Measurements from ENCODE around the gene PLVAP.

Gene PLVAP

DNA sequence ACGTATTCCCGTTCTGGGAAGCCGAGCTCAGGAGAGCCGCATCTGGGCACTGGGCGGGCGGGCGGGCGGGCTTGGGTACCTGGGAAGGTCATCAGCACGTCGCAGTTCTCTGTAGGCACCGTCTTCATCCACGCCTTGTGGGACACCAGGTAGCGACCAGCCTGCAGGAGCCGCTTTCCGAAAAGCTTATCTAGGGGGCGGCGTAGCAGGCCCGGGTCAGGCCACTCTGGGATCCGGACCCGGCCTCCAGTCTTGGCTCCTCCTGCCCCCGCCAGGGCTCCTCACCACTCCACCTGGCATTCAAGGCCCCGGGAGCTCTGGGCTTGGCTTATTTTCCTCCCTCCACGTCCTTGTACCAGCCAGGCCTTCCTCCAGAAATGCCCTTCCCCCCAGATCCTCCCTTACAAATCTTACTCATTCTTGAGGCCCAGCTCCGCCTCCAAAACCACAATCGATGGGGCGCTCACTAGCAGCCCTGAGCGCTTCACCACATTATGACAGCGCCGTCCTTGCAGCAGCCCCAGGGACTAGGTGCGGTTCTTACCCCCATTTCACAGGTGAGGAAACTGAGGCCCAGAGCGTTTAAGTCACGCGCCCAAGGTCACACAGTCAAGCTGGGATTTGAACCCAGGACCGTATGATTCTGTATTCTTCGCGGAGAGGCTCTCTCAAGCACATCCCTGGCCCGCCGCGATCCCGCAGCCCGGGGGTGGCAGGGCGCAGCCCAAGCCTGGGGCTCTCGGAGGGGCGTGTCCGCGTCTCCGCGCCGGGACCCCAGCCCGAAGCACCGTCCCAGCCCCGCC, 43.3 kb downstream of the PLVAP start:
- DNase-seq (ENCODE audit: low read depth) = no peak

DNA sequence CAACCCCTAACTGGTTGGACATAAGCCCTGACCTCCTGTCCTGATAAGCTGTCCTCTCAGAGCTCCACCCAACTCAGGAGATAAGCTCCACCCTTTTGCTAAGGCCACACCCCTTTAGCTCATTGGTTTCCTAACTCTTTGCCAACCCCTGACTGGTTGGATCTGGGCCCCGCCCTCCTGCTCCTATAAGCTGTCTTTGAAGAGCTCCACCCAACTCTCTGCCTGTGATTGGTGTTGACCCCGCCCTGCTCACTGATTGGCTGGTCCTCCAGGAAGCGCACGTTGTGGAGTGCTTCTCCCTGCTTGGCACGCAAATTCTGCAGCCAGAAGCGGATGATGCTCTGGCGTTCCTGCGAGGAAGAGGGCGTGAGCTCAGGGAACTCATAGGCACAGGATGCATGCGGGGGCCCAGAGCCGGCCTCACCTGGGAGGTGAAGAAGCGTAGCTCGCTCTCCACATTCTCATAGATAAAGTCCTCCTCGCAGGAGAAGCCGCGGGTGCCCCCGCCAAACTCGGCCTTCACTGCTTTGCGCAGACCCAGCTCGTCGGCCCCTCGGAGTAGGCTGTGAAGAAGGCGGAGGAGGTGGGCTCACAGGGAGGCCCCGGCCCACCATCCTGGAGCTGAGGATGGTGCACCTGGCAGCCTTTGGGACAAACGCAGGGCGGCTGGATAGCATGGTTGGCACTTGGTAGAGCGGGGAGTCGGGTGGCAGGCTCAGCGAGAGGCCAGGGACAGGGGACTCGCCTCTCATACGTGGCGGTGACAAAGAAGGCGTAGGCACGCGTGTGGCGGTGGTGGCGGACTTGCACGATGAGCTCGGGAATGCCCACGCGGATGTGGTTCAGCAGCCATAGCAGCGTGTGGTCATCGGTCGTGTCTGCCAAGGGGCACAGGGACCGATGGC, 44.2 kb downstream of the PLVAP start:
- DNase-seq (ENCODE audit: low read depth) = no peak

GRCh38 chr19:17332360-17332676, 44.8 kb downstream of the PLVAP start:
- no peak for DNase-seq (ENCODE audit: low read depth)

GRCh38 chr19:17331045-17331558, 46.0 kb downstream of the PLVAP start:
- no peak for DNase-seq (ENCODE audit: low read depth)

DNA sequence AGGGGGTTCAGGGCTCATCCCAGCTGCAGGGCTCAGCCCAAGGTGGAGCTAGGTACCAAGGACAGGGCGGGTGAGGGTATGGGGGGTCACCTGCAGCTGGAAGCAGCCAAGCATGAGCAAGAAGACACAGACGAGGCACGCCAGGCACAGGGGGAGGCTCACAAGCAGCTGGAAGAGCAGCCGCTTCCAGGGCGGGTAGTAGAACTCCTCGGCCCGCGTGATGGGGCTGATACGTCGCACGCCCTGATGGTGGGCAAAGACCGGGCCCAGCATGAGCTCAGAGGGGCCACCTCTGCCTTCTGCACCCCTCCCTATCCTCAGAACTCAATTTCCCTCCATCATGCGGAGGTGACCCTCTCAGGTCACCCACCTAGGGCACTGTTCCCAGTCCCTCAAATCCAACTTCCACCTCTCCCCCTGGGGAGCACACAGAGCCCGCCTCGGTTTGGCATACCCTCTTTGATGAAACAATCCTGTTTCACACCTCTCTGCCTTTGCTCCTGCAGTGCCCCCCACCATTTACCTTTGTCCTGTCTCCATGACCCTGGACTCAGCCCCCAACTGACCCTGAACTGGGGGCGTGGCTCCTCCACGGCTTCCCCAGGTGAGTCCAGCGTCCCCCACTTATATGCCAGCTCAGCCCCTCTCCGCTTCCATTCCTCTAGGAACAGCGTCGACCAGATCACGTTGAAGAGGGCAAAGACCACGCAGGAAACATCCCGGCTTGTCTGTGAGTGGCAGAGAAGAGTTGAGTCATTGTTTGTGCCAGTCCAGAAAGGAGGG, 46.7 kb downstream of the PLVAP start:
- no peak for DNase-seq (ENCODE audit: low read depth)

DNA sequence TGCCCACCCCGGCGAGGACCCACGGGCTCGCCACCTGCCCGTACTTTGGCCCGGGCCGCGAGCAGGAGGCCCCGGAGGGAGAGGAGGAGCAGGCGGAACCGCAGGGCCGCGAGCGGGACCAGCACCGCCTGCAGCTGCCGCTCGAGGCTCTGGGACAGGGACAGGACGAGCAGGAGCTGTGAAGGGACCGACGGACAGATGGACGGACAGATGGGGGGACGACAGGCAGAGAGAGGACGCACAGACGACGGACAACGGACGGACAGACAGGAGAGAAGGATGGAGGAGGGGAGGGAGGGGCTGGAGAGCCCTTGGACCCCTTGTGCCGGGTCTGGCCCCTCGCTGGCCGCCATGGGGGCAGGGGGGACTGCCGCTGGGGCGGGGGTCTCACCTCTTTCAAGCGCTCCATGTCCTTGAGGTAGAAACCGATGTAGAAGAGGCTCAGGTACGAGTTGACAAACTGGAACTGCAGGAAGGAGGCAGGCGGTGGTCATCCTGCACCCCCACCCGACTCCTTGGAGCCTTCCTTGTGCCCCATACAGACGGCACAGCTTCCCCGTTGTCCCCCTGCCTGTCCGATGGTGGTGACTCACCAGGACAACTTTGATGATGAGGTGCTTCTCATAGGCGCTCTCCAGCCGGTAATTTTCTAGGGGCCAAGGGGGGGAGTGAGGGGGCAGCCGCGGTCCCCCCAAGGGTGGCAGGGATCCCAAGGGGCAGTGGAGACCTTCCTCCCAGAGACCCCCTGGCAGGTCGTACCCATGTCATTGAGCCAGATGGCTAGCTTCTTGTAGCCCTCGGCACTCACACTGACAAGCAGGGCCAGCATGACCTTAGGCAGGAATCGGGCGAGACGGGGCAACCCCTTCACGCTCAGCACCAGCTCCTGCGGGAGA, 47.5 kb downstream of the PLVAP start:
- no peak for DNase-seq (ENCODE audit: low read depth)

GRCh38 chr19:17328517-17329365, 48.4 kb downstream of the PLVAP start:
- DNase-seq (ENCODE audit: low read depth) = no peak

GRCh38 chr19:17327654-17328516, 49.3 kb downstream of the PLVAP start:
- no peak for DNase-seq (ENCODE audit: low read depth)

- DNase-seq (ENCODE audit: low read depth) = no peak
Observed at GRCh38 chr19:17327068-17327653, 50.0 kb downstream of the PLVAP start.

GRCh38 chr19:17326595-17326966, 50.6 kb downstream of the PLVAP start:
- DNase-seq (ENCODE audit: low read depth) = no peak

DNA sequence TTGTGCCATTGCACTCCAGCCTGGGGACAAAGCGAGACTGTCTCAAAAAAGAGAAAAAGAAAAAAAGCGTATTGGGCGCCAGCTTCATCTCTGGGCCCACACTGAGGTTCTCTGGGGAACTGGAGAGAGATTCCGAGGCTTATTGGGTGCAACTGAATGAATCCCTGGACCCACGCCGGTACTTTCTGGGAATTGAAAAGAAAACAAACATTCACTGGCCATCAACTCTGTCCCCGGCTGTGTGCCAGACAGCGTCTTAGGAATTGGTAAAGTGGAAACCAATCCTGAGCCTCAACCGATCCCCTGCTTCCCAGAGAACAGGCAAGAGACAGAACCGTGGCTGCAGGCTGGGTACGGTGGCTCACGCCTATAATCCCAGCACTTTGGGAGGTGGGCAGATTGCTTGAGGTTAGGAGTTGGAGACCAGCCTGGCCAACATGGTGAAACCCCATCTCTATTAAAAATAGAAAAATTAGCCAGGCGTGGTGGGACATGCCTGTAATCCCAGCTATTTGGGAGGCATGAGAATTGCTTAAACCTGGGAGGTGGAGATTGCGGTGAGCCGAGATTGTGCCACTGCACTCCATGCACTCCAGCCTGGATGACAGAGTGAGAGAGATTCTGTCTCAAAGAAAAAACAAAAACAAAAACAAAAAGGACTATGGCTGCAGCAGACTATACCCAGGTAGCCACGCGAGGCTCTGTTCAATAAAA, 51.1 kb downstream of the PLVAP start:
- DNase-seq (ENCODE audit: low read depth) = no peak

DNA sequence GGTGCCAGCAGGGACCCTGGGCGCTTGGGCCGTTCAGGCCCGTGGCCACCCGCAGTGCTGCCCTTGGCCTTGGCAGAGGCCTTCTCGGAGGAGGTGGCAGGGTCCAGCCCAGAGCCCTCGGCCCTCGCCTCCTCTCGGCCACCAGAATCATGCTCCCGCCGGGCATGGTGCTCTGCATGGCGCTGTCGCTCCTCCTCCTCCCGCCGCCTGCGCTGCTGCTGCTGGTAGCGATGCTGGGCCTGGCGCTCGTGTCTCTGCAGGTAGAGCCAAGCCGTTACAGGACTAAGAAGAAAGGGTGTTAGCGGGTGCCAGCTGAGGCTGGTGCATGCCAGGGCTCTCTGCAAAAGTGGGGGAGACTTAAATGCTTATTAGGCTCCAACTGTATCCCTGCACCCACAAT, 52.0 kb downstream of the PLVAP start:
- DNase-seq (ENCODE audit: low read depth) = no peak

DNA sequence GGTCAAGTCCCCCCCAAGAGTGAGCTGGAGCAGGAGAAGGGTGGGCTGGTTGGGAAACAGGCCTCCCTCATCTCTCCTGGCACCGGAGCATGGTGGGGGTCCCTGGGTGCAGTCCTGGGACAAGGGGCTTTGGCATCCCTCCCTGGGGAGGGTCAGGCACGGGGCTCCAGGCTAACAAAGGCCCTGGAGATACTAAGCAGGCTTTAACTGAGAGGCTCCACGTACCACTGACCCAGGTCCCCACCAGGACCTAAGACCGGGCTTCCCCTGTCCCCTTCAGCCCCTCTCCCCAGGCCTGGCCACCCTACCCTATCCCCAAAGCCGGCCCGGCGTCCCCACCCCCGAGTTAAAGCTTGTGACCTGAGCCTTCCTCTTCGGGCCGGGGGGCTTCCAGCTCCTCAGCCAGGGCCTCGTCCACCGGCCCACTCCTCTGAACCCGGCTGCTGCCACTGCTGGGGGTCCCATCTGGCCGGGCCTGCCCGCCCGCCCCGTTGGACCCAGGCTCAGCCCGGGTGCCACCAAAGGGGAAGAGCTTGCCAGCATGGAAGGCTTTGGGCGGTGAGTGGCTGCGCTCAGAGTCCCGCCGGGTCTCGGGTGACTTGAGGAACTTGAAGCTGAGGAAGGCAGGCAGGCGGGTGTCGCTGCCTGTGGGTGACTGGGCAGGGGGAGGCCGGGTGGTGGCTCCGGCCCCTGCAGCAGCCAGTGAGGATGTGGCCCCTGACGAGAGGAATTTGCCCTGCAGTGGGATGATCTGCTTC, 52.6 kb downstream of the PLVAP start:
- no peak for DNase-seq (ENCODE audit: low read depth)

GRCh38 chr19:17323964-17324332, 53.2 kb downstream of the PLVAP start:
- no peak for DNase-seq (ENCODE audit: low read depth)

DNA sequence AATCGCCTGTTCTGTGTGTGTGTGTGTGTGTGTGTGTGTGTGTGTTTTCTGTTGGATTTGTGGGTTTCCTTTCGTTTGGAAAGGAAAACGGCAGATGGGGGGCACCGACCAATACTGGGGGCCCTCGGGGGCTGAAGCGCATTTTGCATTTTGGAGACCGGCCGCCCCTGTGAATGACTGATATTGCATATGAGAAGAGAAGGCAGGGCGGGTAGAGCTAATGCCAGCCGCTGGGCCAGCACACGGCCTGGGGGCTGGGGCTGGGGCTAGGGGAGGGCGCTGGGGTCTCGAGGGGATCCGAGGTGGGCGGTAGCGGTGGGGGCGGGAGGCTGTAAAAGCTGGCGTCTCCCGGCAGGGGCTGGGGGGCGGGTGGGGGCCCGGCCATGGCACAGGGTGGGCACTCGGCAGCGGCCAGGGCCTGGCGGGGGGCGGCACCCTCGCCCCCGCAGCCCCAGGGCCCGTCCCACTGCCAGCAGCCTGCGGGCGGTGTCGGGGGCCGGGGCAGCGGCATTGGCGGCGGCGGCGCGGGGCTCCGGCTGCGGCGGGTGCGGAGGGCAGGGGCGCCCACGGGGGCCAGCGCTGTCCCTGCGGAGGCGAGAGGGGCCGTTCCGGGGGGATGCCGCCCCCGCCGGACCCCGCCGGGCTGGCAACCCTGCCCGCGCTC, 53.7 kb downstream of the PLVAP start:
- no peak for DNase-seq (ENCODE audit: low read depth)

GRCh38 chr19:17322854-17323253, 54.3 kb downstream of the PLVAP start:
- DNase-seq (ENCODE audit: low read depth) = no peak
